GM19395 (cell line): ENCODE data around the gene PEF1.

Source experiments
- ATAC-seq: cut with Tn5 transposase; IDR thresholded peaks from one replicate; pipeline ENCODE4 v1.9.1; 2021; ENCODE audit warnings: mild to moderate bottlenecking, moderate library complexity; ENCODE audit not compliant: unreplicated experiment

Gene PEF1

GRCh38 chr1:31632649-31633048 is 12.0 kb downstream of the PEF1 start:
- ATAC-seq: no peak

GRCh38 chr1:31628931-31629556 is 15.6 kb downstream of the PEF1 start:
- ATAC-seq: no peak

GRCh38 chr1:31627930-31628559 is 16.6 kb downstream of the PEF1 start:
- ATAC-seq: no peak

- ATAC-seq: no peak
These were observed 17.3 kb downstream of the PEF1 start for GRCh38 chr1:31627301-31627929.

- ATAC-seq: no peak
These were observed 18.2 kb downstream of the PEF1 start for GRCh38 chr1:31626223-31627207.

GRCh38 chr1:31625561-31626222 is 19.0 kb downstream of the PEF1 start:
- ATAC-seq: no peak

GRCh38 chr1:31624731-31625514 is 19.8 kb downstream of the PEF1 start:
- no peak for ATAC-seq

GRCh38 chr1:31624309-31624708 is 20.4 kb downstream of the PEF1 start:
- no peak for ATAC-seq

- no peak for ATAC-seq
These were observed 21.3 kb downstream of the PEF1 start for GRCh38 chr1:31623365-31623764.

- no peak for ATAC-seq
These were observed 22.6 kb downstream of the PEF1 start for GRCh38 chr1:31621847-31622730.

- no peak for ATAC-seq
These were observed 23.2 kb downstream of the PEF1 start for GRCh38 chr1:31621498-31621820.

- ATAC-seq: no peak
These were observed 23.8 kb downstream of the PEF1 start for GRCh38 chr1:31620631-31621497.

- ATAC-seq: no peak
These were observed 25.5 kb downstream of the PEF1 start for GRCh38 chr1:31618916-31619846.

- ATAC-seq: no peak
These were observed 26.5 kb downstream of the PEF1 start for GRCh38 chr1:31617916-31618746.

- ATAC-seq: no peak
These were observed 27.3 kb downstream of the PEF1 start, which contains the start of gene HCRTR1 for GRCh38 chr1:31617218-31617915. Gene HCRTR1 (plus strand): TSS chr1:31617689. CDS start chr1:31619193, 1,504 bp downstream.
